GM12872 (cell line): Measurements from ENCODE around the gene CCR6.

Experiments
- TF ChIP-seq, protein P1 (sequence below): IDR thresholded peaks from 3 replicates; pipeline ENCODE4 v1.5.1; 2011; ENCODE audit warnings: low read depth, mild to moderate bottlenecking, low read length, moderate library complexity; ENCODE audit not compliant: insufficient read depth

The CCR6 gene

DNA sequence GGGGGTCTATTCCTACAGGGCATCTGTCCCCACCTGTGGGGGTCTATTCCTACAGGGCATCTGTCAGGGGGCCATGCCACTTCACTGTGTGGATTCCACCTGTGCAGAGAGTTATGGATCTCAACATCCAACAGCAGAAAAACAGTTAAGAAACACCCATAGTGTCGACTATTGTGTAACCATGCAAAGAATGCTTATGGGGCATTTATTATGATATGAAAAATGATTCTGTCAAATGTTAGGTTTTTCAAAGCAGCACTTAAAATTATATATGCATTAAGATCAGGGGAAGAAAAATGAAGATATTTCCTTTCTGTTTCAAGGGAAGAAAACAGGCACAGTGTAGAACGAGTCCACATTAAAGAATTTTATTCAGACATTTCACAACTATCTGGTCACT, 32.0 kb downstream of the CCR6 start:
- TF ChIP-seq, protein P1, sequence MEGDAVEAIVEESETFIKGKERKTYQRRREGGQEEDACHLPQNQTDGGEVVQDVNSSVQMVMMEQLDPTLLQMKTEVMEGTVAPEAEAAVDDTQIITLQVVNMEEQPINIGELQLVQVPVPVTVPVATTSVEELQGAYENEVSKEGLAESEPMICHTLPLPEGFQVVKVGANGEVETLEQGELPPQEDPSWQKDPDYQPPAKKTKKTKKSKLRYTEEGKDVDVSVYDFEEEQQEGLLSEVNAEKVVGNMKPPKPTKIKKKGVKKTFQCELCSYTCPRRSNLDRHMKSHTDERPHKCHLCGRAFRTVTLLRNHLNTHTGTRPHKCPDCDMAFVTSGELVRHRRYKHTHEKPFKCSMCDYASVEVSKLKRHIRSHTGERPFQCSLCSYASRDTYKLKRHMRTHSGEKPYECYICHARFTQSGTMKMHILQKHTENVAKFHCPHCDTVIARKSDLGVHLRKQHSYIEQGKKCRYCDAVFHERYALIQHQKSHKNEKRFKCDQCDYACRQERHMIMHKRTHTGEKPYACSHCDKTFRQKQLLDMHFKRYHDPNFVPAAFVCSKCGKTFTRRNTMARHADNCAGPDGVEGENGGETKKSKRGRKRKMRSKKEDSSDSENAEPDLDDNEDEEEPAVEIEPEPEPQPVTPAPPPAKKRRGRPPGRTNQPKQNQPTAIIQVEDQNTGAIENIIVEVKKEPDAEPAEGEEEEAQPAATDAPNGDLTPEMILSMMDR: no peak

DNA sequence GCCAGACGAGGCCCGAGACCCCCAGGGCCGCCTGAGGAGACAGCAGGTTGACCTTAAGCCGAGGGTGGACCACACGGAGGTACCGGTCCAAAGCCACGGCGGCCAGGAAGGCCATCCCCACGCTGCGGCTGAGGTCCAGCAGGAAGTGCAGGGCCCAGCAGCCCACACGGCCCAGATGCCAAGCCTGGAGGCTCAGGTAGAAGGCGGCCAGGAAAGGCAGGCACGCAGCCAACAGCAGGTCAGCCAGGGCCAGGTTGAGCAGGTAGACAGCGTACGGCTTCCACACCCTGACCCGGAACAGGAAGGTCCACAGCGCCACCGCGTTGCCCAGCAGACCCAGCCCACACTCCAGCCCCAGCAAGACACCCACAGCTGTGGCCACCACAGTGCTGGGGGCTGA, 34.5 kb downstream of the CCR6 start:
- TF ChIP-seq, protein P1: no peak

- TF ChIP-seq, protein P1: no peak
Observed at GRCh38 chr6:167157863-167158262, 35.0 kb downstream of the CCR6 start, which contains the start of gene GPR31. Gene GPR31, minus strand, starts transcription at chr6:167157980. Its CDS starts 149 bp downstream, at chr6:167157831.

DNA sequence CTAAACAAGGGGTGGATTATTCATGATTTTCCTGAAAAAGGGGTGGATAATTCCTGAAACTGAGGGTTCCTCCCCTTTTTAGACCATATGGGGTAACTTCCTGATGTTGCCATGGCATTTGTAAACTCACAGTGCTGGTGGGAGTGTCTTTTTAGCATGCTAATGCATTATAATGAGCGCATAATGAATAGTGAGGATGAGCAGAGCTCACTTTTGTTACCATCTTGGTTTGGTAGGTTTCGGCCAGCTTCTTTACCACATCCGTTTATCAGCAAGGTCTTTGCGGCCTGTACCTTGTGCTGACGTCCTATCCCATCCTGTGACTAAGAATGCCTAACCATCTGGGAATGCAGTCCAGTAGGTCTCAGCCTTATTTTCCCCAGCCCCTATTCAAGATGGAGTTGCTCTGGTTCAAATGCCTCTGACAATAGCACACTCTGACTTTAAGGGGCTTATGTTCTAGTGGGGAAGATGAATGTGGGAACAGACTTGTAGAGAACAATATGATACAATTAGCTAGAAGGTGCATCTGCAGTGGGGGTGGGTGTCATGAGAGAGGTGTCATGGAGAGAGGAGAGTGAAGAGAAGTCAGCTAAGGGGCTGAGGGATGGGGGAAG, 39.1 kb downstream of the CCR6 start:
- TF ChIP-seq, protein P1: no peak

GRCh38 chr6:167162591-167162990, 39.7 kb downstream of the CCR6 start:
- TF ChIP-seq, protein P1: no peak

- TF ChIP-seq, protein P1: no peak
Observed at GRCh38 chr6:167163476-167164011, 40.6 kb downstream of the CCR6 start.

- TF ChIP-seq, protein P1: no peak
Observed at GRCh38 chr6:167164261-167164660, 41.4 kb downstream of the CCR6 start.
